AG10803 (cell line): ENCODE results near the gene HOMER3.
"Not testable (repeated sequence)": the region's sequence is repeated elsewhere in the genome, so short reads cannot be mapped to it uniquely, and the experiment has no call there.

Source experiments
- DNase-seq: peaks from one replicate; pipeline ENCODE4 v3.0.0; 2010; ENCODE audit warnings: low read depth
- H3K4me3 ChIP-seq: 2 replicates; pipeline ENCODE4 v1.5.1; 2011; ENCODE audit warnings: mild to moderate bottlenecking, low read length, control low read depth
- CTCF ChIP-seq: conservative IDR thresholded peaks from 2 replicates; pipeline ENCODE4 v1.5.1; 2011; ENCODE audit warnings: mild to moderate bottlenecking, low read length, control low read depth, inconsistent platforms

HOMER3 gene

GRCh38 chr19:18967358-18968146 is 26.5 kb upstream of the HOMER3 start:
- no peak for TF ChIP-seq CTCF

GRCh38 chr19:18966307-18966706 is 25.3 kb upstream of the HOMER3 start:
- no peak overlapping the region for H3K4me3 ChIP-seq
- DNase-seq: no peak
- TF ChIP-seq CTCF: no peak

More at GRCh38 chr19:18967358-18968146, 26.5 kb upstream of the HOMER3 start:
- H3K4me3 ChIP-seq: no peak overlapping the region
- DNase-seq: peak; percentile 52

- TF ChIP-seq CTCF: no peak
- H3K4me3 ChIP-seq: no peak overlapping the region
- DNase-seq: no peak
These were observed 23.1 kb upstream of the HOMER3 start for GRCh38 chr19:18964121-18964520.

- no peak for DNase-seq
- no peak overlapping the region for H3K4me3 ChIP-seq
These were observed 21.0 kb upstream of the HOMER3 start for GRCh38 chr19:18961767-18962620.

GRCh38 chr19:18960370-18960769 is 19.4 kb upstream of the HOMER3 start:
- DNase-seq: no peak
- H3K4me3 ChIP-seq: no peak overlapping the region
- no peak for TF ChIP-seq CTCF

More at GRCh38 chr19:18961767-18962620, 21.0 kb upstream of the HOMER3 start:
- no peak for TF ChIP-seq CTCF

- no peak for DNase-seq
- no peak for TF ChIP-seq CTCF
- no peak overlapping the region for H3K4me3 ChIP-seq
These were observed 14.0 kb upstream of the HOMER3 start for GRCh38 chr19:18955042-18955441.

- H3K4me3 ChIP-seq: no peak overlapping the region
- no peak for TF ChIP-seq CTCF
- DNase-seq: no peak
These were observed 13.1 kb upstream of the HOMER3 start for GRCh38 chr19:18954094-18954493.

GRCh38 chr19:18952364-18953003 is 11.5 kb upstream of the HOMER3 start:
- not testable (repeated sequence) for DNase-seq, H3K4me3 ChIP-seq
